ENCODE measurements around the gene MAP3K5.

Gene MAP3K5

GRCh38 chr6:136576821-136577220 lies 215.5 kb downstream of the MAP3K5 start:
- Histone ChIP-seq H3K9ac (ENCODE audit: low read length) (no peak overlapping the region), H3K4me3 (ENCODE audit: low read length) (no peak overlapping the region), H3K4me1 (ENCODE audit: control insufficient read depth, insufficient read depth, low read length) (peaks cover 12% of the 10 kb centered on the region), H3K9me3 (ENCODE audit: control insufficient read depth, low read length) (no peaks in the 10 kb centered on the region), H3K27me3 (ENCODE audit: control insufficient read depth, insufficient read depth, low read length) (no peaks in the 10 kb centered on the region), H3K36me3 (ENCODE audit: control insufficient read depth, insufficient read depth, low read length) (peaks cover 7% of the 10 kb centered on the region)

- Histone ChIP-seq H3K27me3 (ENCODE audit: control insufficient read depth, insufficient read depth, low read length) (no peaks in the 10 kb centered on the region), H3K9me3 (ENCODE audit: control insufficient read depth, low read length) (no peaks in the 10 kb centered on the region), H3K4me3 (ENCODE audit: low read length) (no peak overlapping the region), H3K4me1 (ENCODE audit: control insufficient read depth, insufficient read depth, low read length) (peaks cover 11% of the 10 kb centered on the region), H3K36me3 (ENCODE audit: control insufficient read depth, insufficient read depth, low read length) (no peaks in the 10 kb centered on the region), H3K9ac (ENCODE audit: low read length) (no peak overlapping the region)
Measured at GRCh38 chr6:136571496-136571895, 220.8 kb downstream of the MAP3K5 start.

GRCh38 chr6:136571065-136571464 lies 221.2 kb downstream of the MAP3K5 start:
- no peaks in the 10 kb centered on the region for H3K9me3 ChIP-seq (ENCODE audit: control insufficient read depth, low read length)
- no peak overlapping the region for H3K9ac ChIP-seq (ENCODE audit: low read length)
- no peaks in the 10 kb centered on the region for H3K36me3 ChIP-seq (ENCODE audit: control insufficient read depth, insufficient read depth, low read length)
- peaks cover 15% of the 10 kb centered on the region for H3K4me1 ChIP-seq (ENCODE audit: control insufficient read depth, insufficient read depth, low read length)
- H3K4me3 ChIP-seq (ENCODE audit: low read length), result no peak overlapping the region
- H3K27me3 ChIP-seq (ENCODE audit: control insufficient read depth, insufficient read depth, low read length), result no peaks in the 10 kb centered on the region

- peaks cover 39% of the 10 kb centered on the region for H3K4me1 ChIP-seq (ENCODE audit: control insufficient read depth, insufficient read depth, low read length)
- H3K9ac ChIP-seq (ENCODE audit: low read length), result no peak overlapping the region
- no peak overlapping the region for H3K4me3 ChIP-seq (ENCODE audit: low read length)
- H3K27me3 ChIP-seq (ENCODE audit: control insufficient read depth, insufficient read depth, low read length), result no peaks in the 10 kb centered on the region
- no peaks in the 10 kb centered on the region for H3K9me3 ChIP-seq (ENCODE audit: control insufficient read depth, low read length)
- H3K36me3 ChIP-seq (ENCODE audit: control insufficient read depth, insufficient read depth, low read length), result no peaks in the 10 kb centered on the region
Measured at GRCh38 chr6:136568129-136568528, 224.1 kb downstream of the MAP3K5 start.

- Histone ChIP-seq H3K9me3 (ENCODE audit: control insufficient read depth, low read length) (no peaks in the 10 kb centered on the region), H3K9ac (ENCODE audit: low read length) (peak overlapping the region; percentile 20), H3K36me3 (ENCODE audit: control insufficient read depth, insufficient read depth, low read length) (no peaks in the 10 kb centered on the region), H3K27me3 (ENCODE audit: control insufficient read depth, insufficient read depth, low read length) (no peaks in the 10 kb centered on the region), H3K4me1 (ENCODE audit: control insufficient read depth, insufficient read depth, low read length) (peaks cover 39% of the 10 kb centered on the region), H3K4me3 (ENCODE audit: low read length) (no peak overlapping the region)
Measured at GRCh38 chr6:136567688-136568087, 224.6 kb downstream of the MAP3K5 start.

- peaks cover 39% of the 10 kb centered on the region for H3K4me1 ChIP-seq (ENCODE audit: control insufficient read depth, insufficient read depth, low read length)
- H3K36me3 ChIP-seq (ENCODE audit: control insufficient read depth, insufficient read depth, low read length), result no peaks in the 10 kb centered on the region
- H3K4me3 ChIP-seq (ENCODE audit: low read length), result peak overlapping the region; percentile 12
- no peaks in the 10 kb centered on the region for H3K27me3 ChIP-seq (ENCODE audit: control insufficient read depth, insufficient read depth, low read length)
- H3K9ac ChIP-seq (ENCODE audit: low read length), result no peak overlapping the region
- H3K9me3 ChIP-seq (ENCODE audit: control insufficient read depth, low read length), result no peaks in the 10 kb centered on the region
Measured at GRCh38 chr6:136566851-136567250, 225.4 kb downstream of the MAP3K5 start.

GRCh38 chr6:136566007-136566487 lies 226.2 kb downstream of the MAP3K5 start:
- no peaks in the 10 kb centered on the region for H3K9me3 ChIP-seq (ENCODE audit: control insufficient read depth, low read length)
- H3K4me3 ChIP-seq (ENCODE audit: low read length), result no peak overlapping the region
- no peaks in the 10 kb centered on the region for H3K27me3 ChIP-seq (ENCODE audit: control insufficient read depth, insufficient read depth, low read length)
- peaks cover 39% of the 10 kb centered on the region for H3K4me1 ChIP-seq (ENCODE audit: control insufficient read depth, insufficient read depth, low read length)
- H3K9ac ChIP-seq (ENCODE audit: low read length), result no peak overlapping the region
- H3K36me3 ChIP-seq (ENCODE audit: control insufficient read depth, insufficient read depth, low read length), result no peaks in the 10 kb centered on the region

- no peak overlapping the region for H3K9ac ChIP-seq (ENCODE audit: low read length)
- H3K4me1 ChIP-seq (ENCODE audit: control insufficient read depth, insufficient read depth, low read length), result peaks cover 39% of the 10 kb centered on the region
- H3K9me3 ChIP-seq (ENCODE audit: control insufficient read depth, low read length), result no peaks in the 10 kb centered on the region
- no peak overlapping the region for H3K4me3 ChIP-seq (ENCODE audit: low read length)
- H3K36me3 ChIP-seq (ENCODE audit: control insufficient read depth, insufficient read depth, low read length), result no peaks in the 10 kb centered on the region
- H3K27me3 ChIP-seq (ENCODE audit: control insufficient read depth, insufficient read depth, low read length), result no peaks in the 10 kb centered on the region
Measured at GRCh38 chr6:136564180-136564579, 228.1 kb downstream of the MAP3K5 start.

GRCh38 chr6:136563386-136564152 lies 228.7 kb downstream of the MAP3K5 start:
- no peaks in the 10 kb centered on the region for H3K36me3 ChIP-seq (ENCODE audit: control insufficient read depth, insufficient read depth, low read length)
- no peaks in the 10 kb centered on the region for H3K9me3 ChIP-seq (ENCODE audit: control insufficient read depth, low read length)
- H3K9ac ChIP-seq (ENCODE audit: low read length), result no peak overlapping the region
- H3K4me1 ChIP-seq (ENCODE audit: control insufficient read depth, insufficient read depth, low read length), result peaks cover 39% of the 10 kb centered on the region
- H3K4me3 ChIP-seq (ENCODE audit: low read length), result no peak overlapping the region
- no peaks in the 10 kb centered on the region for H3K27me3 ChIP-seq (ENCODE audit: control insufficient read depth, insufficient read depth, low read length)

- peaks cover 34% of the 10 kb centered on the region for H3K4me1 ChIP-seq (ENCODE audit: control insufficient read depth, insufficient read depth, low read length)
- no peaks in the 10 kb centered on the region for H3K36me3 ChIP-seq (ENCODE audit: control insufficient read depth, insufficient read depth, low read length)
- H3K9me3 ChIP-seq (ENCODE audit: control insufficient read depth, low read length), result no peaks in the 10 kb centered on the region
- H3K9ac ChIP-seq (ENCODE audit: low read length), result no peak overlapping the region
- H3K27me3 ChIP-seq (ENCODE audit: control insufficient read depth, insufficient read depth, low read length), result no peaks in the 10 kb centered on the region
- H3K4me3 ChIP-seq (ENCODE audit: low read length), result no peak overlapping the region
Measured at GRCh38 chr6:136562211-136562610, 230.1 kb downstream of the MAP3K5 start.

GRCh38 chr6:136553166-136553787 lies 239.0 kb downstream of the MAP3K5 start:
- Histone ChIP-seq H3K27me3 (ENCODE audit: control insufficient read depth, insufficient read depth, low read length) (no peaks in the 10 kb centered on the region), H3K4me3 (ENCODE audit: low read length) (no peak overlapping the region), H3K36me3 (ENCODE audit: control insufficient read depth, insufficient read depth, low read length) (no peaks in the 10 kb centered on the region), H3K9me3 (ENCODE audit: control insufficient read depth, low read length) (no peaks in the 10 kb centered on the region), H3K4me1 (ENCODE audit: control insufficient read depth, insufficient read depth, low read length) (peaks cover 27% of the 10 kb centered on the region), H3K9ac (ENCODE audit: low read length) (no peak overlapping the region)

GRCh38 chr6:136552054-136552453 lies 240.2 kb downstream of the MAP3K5 start:
- H3K4me3 ChIP-seq (ENCODE audit: low read length), result no peak overlapping the region
- H3K27me3 ChIP-seq (ENCODE audit: control insufficient read depth, insufficient read depth, low read length), result no peaks in the 10 kb centered on the region
- H3K36me3 ChIP-seq (ENCODE audit: control insufficient read depth, insufficient read depth, low read length), result no peaks in the 10 kb centered on the region
- no peaks in the 10 kb centered on the region for H3K9me3 ChIP-seq (ENCODE audit: control insufficient read depth, low read length)
- peaks cover 29% of the 10 kb centered on the region for H3K4me1 ChIP-seq (ENCODE audit: control insufficient read depth, insufficient read depth, low read length)
- H3K9ac ChIP-seq (ENCODE audit: low read length), result no peak overlapping the region

Data from mucosa of stomach (tissue), 1 donor.